Measurements from ENCODE around the gene LAMA2. TPM values are rescaled to one million over a fixed set of nuclear protein-coding genes. Genes with fewer than 3 reads are reported as not detected.

The LAMA2 gene
- polyA plus RNA-seq, 3 donors, result not detected

- Mint-ChIP-seq H3K9me3 (no peaks in the 10 kb centered on the region), H3K27me3 (ENCODE audit: low read depth in 3 of 3) (no peaks in the 10 kb centered on the region), H3K27ac (no peak overlapping the region), H3K36me3 (no peaks in the 10 kb centered on the region), H3K4me3 (no peak overlapping the region), H3K4me1 (no peaks in the 10 kb centered on the region)
- Histone ChIP-seq H3K9me3 (replicated peaks in 1 of 2; ENCODE audit: control insufficient read depth in 1 of 2, insufficient read depth in 1 of 2, low read length in 2 of 2) (no peaks in the 10 kb centered on the region), H2AFZ (ENCODE audit: insufficient read depth, low read depth, low read length, poor library complexity, severe bottlenecking) (no peak overlapping the region), H3K4me3 (replicated peaks in 1 of 3; ENCODE audit: low read depth in 2 of 3, low read length in 3 of 3) (no peak overlapping the region), H3K36me3 (replicated peaks in 1 of 2; ENCODE audit: control insufficient read depth in 1 of 2, insufficient read depth in 2 of 2, low read length in 2 of 2) (no peaks in the 10 kb centered on the region), H3K4me1 (ENCODE audit: control insufficient read depth in 1 of 2, insufficient read depth in 2 of 2, low read length in 2 of 2) (no peaks in the 10 kb centered on the region), H4K20me1 (ENCODE audit: insufficient read depth, low read length) (no peaks in the 10 kb centered on the region), H3K27ac (ENCODE audit: low read depth in 1 of 2, low read length in 2 of 2) (no peak overlapping the region), H3K27me3 (ENCODE audit: control insufficient read depth in 2 of 2, insufficient read depth in 2 of 2, low read length in 2 of 2) (no peaks in the 10 kb centered on the region), H3K4me2 (replicated peaks; ENCODE audit: extremely low read depth, low read length, poor library complexity, severe bottlenecking) (no peak overlapping the region), H3K79me2 (ENCODE audit: insufficient read depth, low read length) (no peaks in the 10 kb centered on the region), H3K9ac (ENCODE audit: insufficient read depth, low read length, poor library complexity, severe bottlenecking) (no peak overlapping the region)
- TF ChIP-seq CTCF (IDR thresholded peaks at IDR 0.05), result no peak
- WGBS (ENCODE audit: insufficient coverage), result 79% methylated on average over 3 of the region's 3 CpGs
- intact Hi-C loops (cut with micrococcal nuclease), result no loop called here
- DNase-seq, result no peak
Measured at GRCh38 chr6:129264480-129265045, 381.6 kb downstream of the LAMA2 start.

- Histone ChIP-seq H3K9me3 (replicated peaks in 1 of 2; ENCODE audit: control insufficient read depth in 1 of 2, insufficient read depth in 1 of 2, low read length in 2 of 2) (no peaks in the 10 kb centered on the region), H3K4me1 (ENCODE audit: control insufficient read depth in 1 of 2, insufficient read depth in 2 of 2, low read length in 2 of 2) (no peaks in the 10 kb centered on the region), H3K4me2 (replicated peaks; ENCODE audit: extremely low read depth, low read length, poor library complexity, severe bottlenecking) (no peak overlapping the region), H3K9ac (ENCODE audit: insufficient read depth, low read length, poor library complexity, severe bottlenecking) (no peak overlapping the region), H2AFZ (ENCODE audit: insufficient read depth, low read depth, low read length, poor library complexity, severe bottlenecking) (no peak overlapping the region), H4K20me1 (ENCODE audit: insufficient read depth, low read length) (no peaks in the 10 kb centered on the region), H3K4me3 (replicated peaks in 1 of 3; ENCODE audit: low read depth in 2 of 3, low read length in 3 of 3) (no peak overlapping the region), H3K27ac (ENCODE audit: low read depth in 1 of 2, low read length in 2 of 2) (no peak overlapping the region), H3K79me2 (ENCODE audit: insufficient read depth, low read length) (no peaks in the 10 kb centered on the region), H3K36me3 (replicated peaks in 1 of 2; ENCODE audit: control insufficient read depth in 1 of 2, insufficient read depth in 2 of 2, low read length in 2 of 2) (no peaks in the 10 kb centered on the region), H3K27me3 (ENCODE audit: control insufficient read depth in 2 of 2, insufficient read depth in 2 of 2, low read length in 2 of 2) (no peaks in the 10 kb centered on the region)
- H3K9me3 Mint-ChIP-seq, result peaks cover 0 to 4% (median 0%) of the 10 kb centered on the region in 7 donors
- no peak for DNase-seq
- no peak overlapping the region for H3K27ac Mint-ChIP-seq
- TF ChIP-seq CTCF (IDR thresholded peaks at IDR 0.05), result no peak
- WGBS (ENCODE audit: insufficient coverage), result 81% methylated on average over 5 of the region's 5 CpGs
- H3K36me3 Mint-ChIP-seq, result no peaks in the 10 kb centered on the region
- intact Hi-C loops (cut with micrococcal nuclease), result no loop called here
- H3K4me3 Mint-ChIP-seq, result no peak overlapping the region
- no peaks in the 10 kb centered on the region for H3K4me1 Mint-ChIP-seq
- H3K27me3 Mint-ChIP-seq (ENCODE audit: low read depth in 3 of 3), result peaks cover 0 to 1% (median 0%) of the 10 kb centered on the region in 3 donors
Measured at GRCh38 chr6:129267028-129267427, 384.1 kb downstream of the LAMA2 start.
